GM13976 (cell line): ENCODE measurements around the gene JAML.

Experiments used
- DNase-seq: peaks from one replicate; pipeline ENCODE4 v3.0.0; 2012; ENCODE audit warnings: low spot score
- CTCF ChIP-seq: IDR thresholded peaks from 2 replicates; pipeline ENCODE4 v1.5.1; 2012; ENCODE audit warnings: borderline replicate concordance, mild to moderate bottlenecking; ENCODE audit not compliant: insufficient read depth; ENCODE audit errors: extremely low read depth, missing control alignments, control extremely low read depth
- in situ Hi-C: fragments of 300-500 bp; cut with MboI; formaldehyde crosslinking; loops from one replicate; pipeline ENCODE4 v1.12.0; 2022; ENCODE audit warnings: low sequenced_read_pairs, mixed read lengths, inconsistent platforms; ENCODE audit not compliant: unreplicated experiment

The JAML gene

GRCh38 chr11:118221419-118221818 is 3.4 kb downstream of the JAML start:
- in situ Hi-C loops = no loop called here

GRCh38 chr11:118219732-118220131 is 5.1 kb downstream of the JAML start:
- no peak for TF ChIP-seq CTCF
- in situ Hi-C loops = no loop called here
- DNase-seq = no peak

More at GRCh38 chr11:118221419-118221818, 3.4 kb downstream of the JAML start:
- DNase-seq = no peak
- no peak for TF ChIP-seq CTCF

- no peak for TF ChIP-seq CTCF
- DNase-seq = no peak
- in situ Hi-C loops = no loop called here
Measured at GRCh38 chr11:118219244-118219643, 5.6 kb downstream of the JAML start.

- TF ChIP-seq CTCF = no peak
- DNase-seq = no peak
- in situ Hi-C loops = no loop called here
Measured at GRCh38 chr11:118217575-118217974, 7.2 kb downstream of the JAML start.

- no peak for TF ChIP-seq CTCF
- in situ Hi-C loops = no loop called here
- DNase-seq = peak; percentile 41
Measured at GRCh38 chr11:118216621-118217481, 8.0 kb downstream of the JAML start.

GRCh38 chr11:118215765-118216164 is 9.0 kb downstream of the JAML start:
- no peak for DNase-seq
- TF ChIP-seq CTCF = no peak
- in situ Hi-C loops = no loop called here

- in situ Hi-C loops = no loop called here
- TF ChIP-seq CTCF = no peak
- no peak for DNase-seq
Measured at GRCh38 chr11:118215262-118215661, 9.5 kb downstream of the JAML start.
